Stimulated activated CD4-positive, alpha-beta T cell treated with anti-CD3 and anti-CD28 coated beads, Interleukin-15, amount 100 ng/mL, for 1 hour (primary cell): ENCODE results near the gene STN1.

Experiments
- DNase-seq, 2 donors: peaks; one replicate each; pipeline ENCODE4 v3.0.0-alpha.2; 2020; ENCODE audit warnings: low read depth in 1 of 2, low spot score in 1 of 2

Gene STN1

DNA sequence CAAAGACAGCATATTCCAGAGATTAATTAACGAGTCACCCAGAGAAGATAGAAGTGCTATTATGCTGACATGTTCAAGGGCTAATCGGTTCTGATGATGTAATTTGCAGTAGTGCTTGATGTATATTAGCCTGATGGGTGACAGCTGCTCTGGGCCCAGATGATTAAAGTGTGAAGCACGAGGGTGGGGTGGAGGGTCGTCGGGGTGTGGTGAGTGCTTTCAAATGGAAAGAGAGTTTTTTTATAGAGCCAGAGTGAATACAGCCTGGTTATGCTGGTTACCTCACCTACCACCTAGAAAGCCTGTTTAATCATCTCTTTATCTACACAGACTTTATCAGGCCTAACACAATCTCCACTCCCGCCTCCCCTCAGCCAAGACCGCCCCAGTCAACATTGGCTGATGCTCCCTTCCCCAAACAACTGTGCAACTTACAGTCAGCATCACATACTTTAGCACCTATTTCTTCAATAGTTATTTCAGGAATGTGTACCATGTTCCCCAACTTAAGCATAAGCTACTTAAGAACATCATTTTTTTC lies 11.5 kb upstream of the STN1 start:
- no peak for DNase-seq

- no peak for DNase-seq
These were observed 10.8 kb upstream of the STN1 start for GRCh38 chr10:103928784-103929183.

GRCh38 chr10:103926722-103927319 lies 8.8 kb upstream of the STN1 start:
- DNase-seq = no peak

GRCh38 chr10:103925591-103925990 lies 7.6 kb upstream of the STN1 start:
- no peak for DNase-seq

- DNase-seq = no peak
These were observed 5.5 kb upstream of the STN1 start for GRCh38 chr10:103923502-103923901.

GRCh38 chr10:103922659-103923058 lies 4.7 kb upstream of the STN1 start:
- DNase-seq = no peak

DNA sequence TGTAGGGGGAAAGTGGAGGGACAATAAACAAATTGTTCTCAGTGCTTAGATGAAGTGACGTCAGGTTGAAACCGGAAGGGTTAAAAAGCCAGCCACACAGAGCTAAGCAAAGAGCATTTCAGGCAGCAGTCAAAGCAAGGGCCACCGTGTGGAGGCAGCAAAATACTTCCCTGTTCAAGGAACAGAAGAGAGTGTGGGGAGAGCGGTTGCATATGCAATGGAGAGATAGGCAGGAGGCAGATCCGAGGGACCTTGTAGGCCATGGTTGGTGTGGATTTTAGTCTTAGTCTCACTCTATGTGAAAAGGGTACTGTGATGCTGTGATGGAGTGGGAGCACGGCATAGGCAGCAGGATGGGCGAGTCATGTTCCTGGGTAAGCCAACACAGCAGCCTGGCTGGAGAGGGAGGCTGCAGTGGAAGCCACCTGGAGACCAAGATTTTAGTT lies 3.8 kb upstream of the STN1 start:
- no peak for DNase-seq

GRCh38 chr10:103921248-103921647 lies 3.3 kb upstream of the STN1 start:
- no peak for DNase-seq

- no peak for DNase-seq
These were observed 1.7 kb upstream of the STN1 start for GRCh38 chr10:103919648-103920025.

- DNase-seq = no peak
These were observed 507 bp downstream of the STN1 start for GRCh38 chr10:103917302-103918052.

- DNase-seq = no peak
These were observed 1.1 kb downstream of the STN1 start for GRCh38 chr10:103916876-103917275.

DNA sequence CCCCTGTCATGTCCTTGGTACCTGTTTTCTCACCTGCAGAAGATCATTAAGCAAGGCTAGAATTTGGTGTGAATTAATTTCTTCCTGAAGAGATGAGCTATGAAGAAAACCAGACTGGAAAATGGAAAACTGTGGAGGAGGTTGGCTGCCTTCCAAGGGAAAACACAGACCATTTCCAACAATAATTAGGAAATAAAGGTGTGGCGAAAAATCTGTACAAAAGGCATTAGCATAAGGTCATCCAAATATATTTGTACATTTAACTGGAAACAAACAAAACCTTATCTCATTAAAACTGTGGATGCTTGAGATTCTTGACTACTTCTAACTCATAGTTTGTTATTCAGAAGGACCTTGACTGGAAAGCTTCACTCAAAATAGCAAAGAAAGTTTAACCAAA lies 1.7 kb downstream of the STN1 start:
- no peak for DNase-seq

DNA sequence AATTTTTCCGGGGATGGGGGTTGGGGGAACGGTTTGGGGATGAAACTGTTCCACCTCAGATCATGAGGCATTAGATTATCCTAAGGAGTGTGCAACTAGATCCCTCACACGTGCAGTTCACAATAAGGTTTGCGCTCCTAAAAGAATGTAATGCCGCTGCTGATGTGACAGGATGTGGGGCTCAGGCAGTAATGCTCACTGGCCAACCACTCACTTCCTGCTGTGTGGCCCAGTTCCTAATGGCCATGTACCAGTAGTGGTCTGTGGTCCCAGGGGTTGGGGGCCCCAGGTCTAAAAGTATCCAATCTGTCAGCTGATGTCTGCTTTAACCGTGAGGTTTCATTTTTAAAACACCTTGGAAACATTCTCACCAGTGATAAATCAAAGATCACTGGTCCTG lies 2.2 kb downstream of the STN1 start:
- DNase-seq = no peak

DNA sequence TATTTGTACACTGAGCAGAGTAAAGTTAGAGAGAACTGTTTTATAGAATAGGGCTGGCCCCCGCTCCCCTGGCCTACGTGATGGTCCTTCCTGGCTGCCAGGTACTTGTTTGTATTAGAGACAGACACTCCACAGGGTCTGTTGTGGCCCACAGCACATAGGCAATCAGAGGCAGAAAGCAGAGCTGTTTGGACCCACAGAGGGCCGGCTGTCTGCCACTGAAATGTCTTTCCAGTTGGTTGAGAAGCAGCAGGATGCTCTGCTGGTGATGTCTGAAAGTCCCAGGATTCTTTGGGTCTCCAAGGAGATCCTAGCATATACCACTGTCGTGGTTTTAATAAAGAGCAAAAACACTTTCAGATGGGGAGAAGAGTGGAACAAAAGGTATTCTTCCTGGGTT lies 5.2 kb downstream of the STN1 start:
- DNase-seq = no peak

- DNase-seq = peak in 1 of 2 donors; percentile 17
These were observed 6.9 kb downstream of the STN1 start for GRCh38 chr10:103911021-103911459.

DNA sequence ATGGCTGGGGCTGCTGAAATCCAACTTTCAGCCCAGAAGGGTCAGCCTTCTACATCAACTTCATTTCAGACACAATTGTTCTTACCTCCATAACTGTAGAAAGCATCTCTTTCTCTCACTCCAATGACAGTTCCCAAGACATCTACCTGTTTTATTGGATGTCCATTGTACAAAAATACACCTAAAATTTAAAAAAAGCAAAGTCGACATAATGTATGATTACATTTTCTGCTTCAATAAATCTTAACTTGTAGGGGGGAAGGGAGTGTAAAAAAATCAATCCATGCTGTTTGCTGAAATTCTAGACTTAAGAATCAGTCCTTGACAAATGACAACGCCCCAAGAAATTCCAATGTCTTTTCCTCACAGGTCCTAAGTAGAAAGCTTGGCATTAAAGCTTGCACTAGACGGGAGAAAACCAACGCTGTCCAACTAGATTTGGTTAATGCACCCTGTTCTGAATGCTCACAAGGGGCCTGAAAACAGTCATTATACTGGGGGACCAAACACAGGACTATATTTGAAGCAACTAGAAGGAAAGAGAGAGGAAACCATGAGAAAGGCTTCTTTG lies 7.5 kb downstream of the STN1 start:
- DNase-seq = no peak

DNA sequence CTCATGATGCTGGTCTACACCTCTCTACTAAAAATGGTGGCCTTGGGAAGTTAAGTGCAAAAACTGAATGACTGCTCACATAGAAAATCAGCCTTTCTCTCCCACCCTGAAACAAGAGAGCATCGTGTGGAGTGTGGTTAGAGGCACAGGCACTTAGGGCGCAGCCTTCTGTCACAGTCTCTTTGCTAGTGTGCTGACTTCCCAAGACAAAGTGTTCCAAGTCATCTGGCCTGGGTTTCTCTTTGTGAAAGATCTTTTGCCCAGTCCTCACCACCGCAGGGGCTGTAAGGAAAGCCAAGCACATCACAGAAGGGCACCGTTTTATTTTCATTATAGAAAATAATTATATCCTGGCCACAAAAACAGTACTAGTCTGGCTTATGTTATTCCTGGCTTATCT lies 12.5 kb downstream of the STN1 start:
- no peak for DNase-seq

DNA sequence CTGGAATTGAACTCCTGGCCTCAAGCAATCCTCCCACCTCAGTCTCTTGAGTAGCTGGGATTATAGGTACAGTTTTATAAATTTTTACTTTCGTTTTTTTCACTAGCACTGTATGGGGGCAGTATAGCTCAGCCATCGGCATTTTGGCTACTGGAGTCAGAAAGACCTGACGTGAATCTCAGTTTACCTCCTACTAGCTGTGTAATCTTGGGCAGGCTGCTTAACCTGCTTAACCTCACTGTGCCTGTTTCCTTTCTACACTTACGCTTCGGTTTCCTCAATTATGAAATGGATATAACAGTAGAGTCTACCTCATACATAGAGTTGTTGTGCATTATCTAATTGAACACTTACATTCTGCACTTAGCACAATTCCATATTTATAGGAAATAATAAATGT lies 16.7 kb downstream of the STN1 start:
- no peak for DNase-seq

GRCh38 chr10:103899312-103899711 lies 18.7 kb downstream of the STN1 start:
- no peak for DNase-seq

DNA sequence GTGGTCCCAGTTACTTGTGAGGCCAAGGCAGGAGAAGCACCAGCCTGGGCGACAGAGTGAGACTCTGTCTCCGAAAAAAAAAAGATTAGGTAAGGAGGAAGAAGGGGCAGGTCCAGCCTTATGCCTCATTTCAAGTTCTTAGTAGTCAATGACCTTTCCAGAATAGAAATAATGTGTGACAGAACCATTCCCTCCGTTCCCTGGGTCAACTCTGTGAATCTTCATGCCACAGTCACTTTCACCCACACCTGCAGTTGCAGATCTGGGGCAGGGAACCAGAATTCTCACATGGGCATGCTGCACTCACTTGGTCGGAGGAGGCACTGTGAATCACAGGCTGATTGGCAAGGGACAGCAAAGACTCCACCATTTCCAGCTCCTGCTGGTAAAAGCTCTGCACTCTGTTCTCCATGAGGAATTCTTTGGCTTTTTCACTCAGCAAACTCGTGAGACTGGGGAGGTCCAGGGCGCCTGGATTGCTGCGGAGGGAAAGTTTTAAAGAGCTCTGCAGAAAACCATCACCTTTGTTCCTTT lies 20.7 kb downstream of the STN1 start:
- no peak for DNase-seq

- DNase-seq = no peak
These were observed 21.8 kb downstream of the STN1 start for GRCh38 chr10:103896225-103896624.
